SK-N-SH treated with all-trans-retinoic acid at 6 μM for 48 hours (cell line): ENCODE data around the gene NFE2L1.

Source experiments
- ARNTL ChIP-seq: fragments of 450-650 bp; formaldehyde crosslinking; IDR thresholded peaks from 2 replicates; pipeline ENCODE4 v1.5.0; 2020; ENCODE audit warnings: low read depth, mild to moderate bottlenecking, moderate library complexity, borderline replicate concordance
- GLIS3 ChIP-seq: fragments of 250-450 bp; sonication (Bioruptor Pico); IDR thresholded peaks from 2 replicates; pipeline ENCODE4 v1.5.0; 2020; ENCODE audit warnings: mild to moderate bottlenecking, moderate library complexity
- PPARA ChIP-seq: fragments of 250-450 bp; sonication (Bioruptor Pico); IDR thresholded peaks from 2 replicates; pipeline ENCODE4 v1.5.0; 2020; ENCODE audit warnings: mild to moderate bottlenecking, borderline replicate concordance
- RARB ChIP-seq: fragments of 250-450 bp; sonication (Bioruptor Pico); IDR thresholded peaks from 2 replicates; pipeline ENCODE4 v1.8.0; 2021; ENCODE audit warnings: mild to moderate bottlenecking, moderate library complexity
- SNAI2 ChIP-seq: fragments of 250-450 bp; sonication (Bioruptor Pico); IDR thresholded peaks from 2 replicates; pipeline ENCODE4 v1.5.0; 2020; ENCODE audit warnings: mild to moderate bottlenecking, moderate library complexity
- ZC3H10 ChIP-seq: fragments of 250-450 bp; sonication (Bioruptor Pico); IDR thresholded peaks from 2 replicates; pipeline ENCODE4 v1.5.1; 2021; ENCODE audit warnings: mild to moderate bottlenecking, moderate library complexity
- ZFP3 ChIP-seq: fragments of 250-450 bp; sonication (Bioruptor Pico); IDR thresholded peaks from 2 replicates; pipeline ENCODE4 v1.5.0; 2020; ENCODE audit warnings: mild to moderate bottlenecking, moderate library complexity
- TF ChIP-seq, protein P1 (sequence below): fragments of 250-450 bp; sonication (Bioruptor Pico); IDR thresholded peaks from 2 replicates; pipeline ENCODE4 v1.5.1; 2020; ENCODE audit warnings: low read depth, mild to moderate bottlenecking, moderate library complexity
- TF ChIP-seq, protein P2 (sequence below): fragments of 250-450 bp; sonication (Bioruptor Pico); IDR thresholded peaks from 2 replicates; pipeline ENCODE4 v1.8.0; 2020; ENCODE audit warnings: mild to moderate bottlenecking, moderate library complexity, borderline replicate concordance
- TF ChIP-seq, protein P3 (sequence below): fragments of 250-450 bp; sonication (Bioruptor Pico); IDR thresholded peaks from 2 replicates; pipeline ENCODE4 v1.8.0; 2021; ENCODE audit warnings: low read depth, mild to moderate bottlenecking, moderate library complexity, borderline replicate concordance
- TF ChIP-seq, protein P4 (sequence below): fragments of 250-450 bp; sonication (Bioruptor Pico); IDR thresholded peaks from 2 replicates; pipeline ENCODE4 v1.5.1; 2021; ENCODE audit warnings: mild to moderate bottlenecking, moderate library complexity

DNA sequence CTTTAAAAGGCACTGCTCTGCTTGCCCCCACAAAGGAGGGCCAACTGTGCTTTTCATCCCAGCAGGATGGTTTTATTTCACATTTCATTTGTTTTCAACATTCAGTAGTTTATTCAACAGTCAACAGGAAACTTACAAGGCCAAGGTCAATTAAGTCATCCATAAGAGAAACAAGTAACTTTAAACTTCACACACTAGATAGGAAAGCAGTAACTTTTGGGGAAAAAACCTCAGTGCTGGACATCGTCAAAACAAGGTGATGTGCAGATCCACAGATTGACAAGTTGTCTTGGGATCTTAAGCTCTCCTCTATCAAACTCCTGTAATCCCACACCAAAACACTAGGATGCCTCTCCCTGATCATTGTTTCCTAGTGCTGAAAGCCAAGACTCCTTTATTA lies 18.5 kb downstream of the NFE2L1 start:
- TF ChIP-seq ZFP3 (no peak), PPARA (CRISPR knock-in tag) (no peak), ZC3H10 (CRISPR knock-in tag) (no peak), RARB (CRISPR knock-in tag) (no peak), ARNTL (no peak), GLIS3 (CRISPR knock-in tag) (no peak), SNAI2 (CRISPR knock-in tag) (no peak)
- TF ChIP-seq, protein P1, sequence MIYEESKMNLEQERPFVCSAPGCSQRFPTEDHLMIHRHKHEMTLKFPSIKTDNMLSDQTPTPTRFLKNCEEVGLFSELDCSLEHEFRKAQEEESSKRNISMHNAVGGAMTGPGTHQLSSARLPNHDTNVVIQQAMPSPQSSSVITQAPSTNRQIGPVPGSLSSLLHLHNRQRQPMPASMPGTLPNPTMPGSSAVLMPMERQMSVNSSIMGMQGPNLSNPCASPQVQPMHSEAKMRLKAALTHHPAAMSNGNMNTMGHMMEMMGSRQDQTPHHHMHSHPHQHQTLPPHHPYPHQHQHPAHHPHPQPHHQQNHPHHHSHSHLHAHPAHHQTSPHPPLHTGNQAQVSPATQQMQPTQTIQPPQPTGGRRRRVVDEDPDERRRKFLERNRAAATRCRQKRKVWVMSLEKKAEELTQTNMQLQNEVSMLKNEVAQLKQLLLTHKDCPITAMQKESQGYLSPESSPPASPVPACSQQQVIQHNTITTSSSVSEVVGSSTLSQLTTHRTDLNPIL (CRISPR knock-in tag): no peak
- TF ChIP-seq, protein P2, sequence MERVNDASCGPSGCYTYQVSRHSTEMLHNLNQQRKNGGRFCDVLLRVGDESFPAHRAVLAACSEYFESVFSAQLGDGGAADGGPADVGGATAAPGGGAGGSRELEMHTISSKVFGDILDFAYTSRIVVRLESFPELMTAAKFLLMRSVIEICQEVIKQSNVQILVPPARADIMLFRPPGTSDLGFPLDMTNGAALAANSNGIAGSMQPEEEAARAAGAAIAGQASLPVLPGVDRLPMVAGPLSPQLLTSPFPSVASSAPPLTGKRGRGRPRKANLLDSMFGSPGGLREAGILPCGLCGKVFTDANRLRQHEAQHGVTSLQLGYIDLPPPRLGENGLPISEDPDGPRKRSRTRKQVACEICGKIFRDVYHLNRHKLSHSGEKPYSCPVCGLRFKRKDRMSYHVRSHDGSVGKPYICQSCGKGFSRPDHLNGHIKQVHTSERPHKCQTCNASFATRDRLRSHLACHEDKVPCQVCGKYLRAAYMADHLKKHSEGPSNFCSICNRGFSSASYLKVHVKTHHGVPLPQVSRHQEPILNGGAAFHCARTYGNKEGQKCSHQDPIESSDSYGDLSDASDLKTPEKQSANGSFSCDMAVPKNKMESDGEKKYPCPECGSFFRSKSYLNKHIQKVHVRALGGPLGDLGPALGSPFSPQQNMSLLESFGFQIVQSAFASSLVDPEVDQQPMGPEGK: no peak
- TF ChIP-seq, protein P3, sequence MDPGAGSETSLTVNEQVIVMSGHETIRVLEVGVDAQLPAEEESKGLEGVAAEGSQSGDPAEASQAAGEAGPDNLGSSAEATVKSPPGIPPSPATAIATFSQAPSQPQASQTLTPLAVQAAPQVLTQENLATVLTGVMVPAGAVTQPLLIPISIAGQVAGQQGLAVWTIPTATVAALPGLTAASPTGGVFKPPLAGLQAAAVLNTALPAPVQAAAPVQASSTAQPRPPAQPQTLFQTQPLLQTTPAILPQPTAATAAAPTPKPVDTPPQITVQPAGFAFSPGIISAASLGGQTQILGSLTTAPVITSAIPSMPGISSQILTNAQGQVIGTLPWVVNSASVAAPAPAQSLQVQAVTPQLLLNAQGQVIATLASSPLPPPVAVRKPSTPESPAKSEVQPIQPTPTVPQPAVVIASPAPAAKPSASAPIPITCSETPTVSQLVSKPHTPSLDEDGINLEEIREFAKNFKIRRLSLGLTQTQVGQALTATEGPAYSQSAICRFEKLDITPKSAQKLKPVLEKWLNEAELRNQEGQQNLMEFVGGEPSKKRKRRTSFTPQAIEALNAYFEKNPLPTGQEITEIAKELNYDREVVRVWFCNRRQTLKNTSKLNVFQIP (CRISPR knock-in tag): no peak
- TF ChIP-seq, protein P4, sequence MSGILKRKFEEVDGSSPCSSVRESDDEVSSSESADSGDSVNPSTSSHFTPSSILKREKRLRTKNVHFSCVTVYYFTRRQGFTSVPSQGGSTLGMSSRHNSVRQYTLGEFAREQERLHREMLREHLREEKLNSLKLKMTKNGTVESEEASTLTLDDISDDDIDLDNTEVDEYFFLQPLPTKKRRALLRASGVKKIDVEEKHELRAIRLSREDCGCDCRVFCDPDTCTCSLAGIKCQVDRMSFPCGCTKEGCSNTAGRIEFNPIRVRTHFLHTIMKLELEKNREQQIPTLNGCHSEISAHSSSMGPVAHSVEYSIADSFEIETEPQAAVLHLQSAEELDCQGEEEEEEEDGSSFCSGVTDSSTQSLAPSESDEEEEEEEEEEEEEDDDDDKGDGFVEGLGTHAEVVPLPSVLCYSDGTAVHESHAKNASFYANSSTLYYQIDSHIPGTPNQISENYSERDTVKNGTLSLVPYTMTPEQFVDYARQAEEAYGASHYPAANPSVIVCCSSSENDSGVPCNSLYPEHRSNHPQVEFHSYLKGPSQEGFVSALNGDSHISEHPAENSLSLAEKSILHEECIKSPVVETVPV: no peak
